ENCODE measurements around the gene SIL1.

Gene SIL1

GRCh38 chr5:139049780-139050179, 148.4 kb downstream of the SIL1 start:
- POLR2A ChIA-PET (ENCODE audit: low non-redundant PET): no interaction called here
- CTCF ChIA-PET: interaction anchor here (0.7 kb wide), 1 partner anchor 27 kb away, joined by 3 read pairs; no protein-coding TSS in a partner anchor
- no peak for TF ChIP-seq CTCF (conservative IDR thresholded peaks at IDR 0.05; ENCODE audit: low read depth)
- no peak overlapping the region for H3K27ac ChIP-seq
- DNase-seq (ENCODE audit: low spot score): no peak

- DNase-seq (ENCODE audit: low spot score): no peak
- POLR2A ChIA-PET (ENCODE audit: low non-redundant PET): no interaction called here
- CTCF ChIA-PET: no interaction called here
Measured at GRCh38 chr5:139046551-139046950, 151.6 kb downstream of the SIL1 start.

GRCh38 chr5:139043157-139043905, 154.8 kb downstream of the SIL1 start:
- no peak overlapping the region for H3K27ac ChIP-seq
- ChIA-PET POLR2A (ENCODE audit: low non-redundant PET) (interaction anchor here (0.5 kb wide), 1 partner anchor 244 kb away, joined by 3 read pairs; no protein-coding TSS in a partner anchor), CTCF (no interaction called here)
- DNase-seq (ENCODE audit: low spot score): no peak
- no peak for TF ChIP-seq CTCF (conservative IDR thresholded peaks at IDR 0.05; ENCODE audit: low read depth)

More at GRCh38 chr5:139046551-139046950, 151.6 kb downstream of the SIL1 start:
- no peak overlapping the region for H3K27ac ChIP-seq
- TF ChIP-seq CTCF (conservative IDR thresholded peaks at IDR 0.05; ENCODE audit: low read depth): no peak

GRCh38 chr5:139040081-139040480, 158.1 kb downstream of the SIL1 start:
- ChIA-PET POLR2A (ENCODE audit: low non-redundant PET) (no interaction called here), CTCF (interaction anchor here (0.7 kb wide), 1 partner anchor 42 kb away, joined by 4 read pairs; no protein-coding TSS in a partner anchor)
- TF ChIP-seq CTCF (conservative IDR thresholded peaks at IDR 0.05; ENCODE audit: low read depth): no peak
- H3K27ac ChIP-seq: no peak overlapping the region
- DNase-seq (ENCODE audit: low spot score): no peak

GRCh38 chr5:139038613-139039305, 159.4 kb downstream of the SIL1 start:
- no peak for DNase-seq (ENCODE audit: low spot score)
- CTCF ChIA-PET: interaction anchor here (0.6 to 0.7 kb wide), 4 partner anchors 29 to 629 kb away, joined by 3 to 5 read pairs (median 4); no protein-coding TSS in a partner anchor
- POLR2A ChIA-PET (ENCODE audit: low non-redundant PET): no interaction called here

More at GRCh38 chr5:139038613-139039305, 159.4 kb downstream of the SIL1 start:
- no peak for TF ChIP-seq CTCF (conservative IDR thresholded peaks at IDR 0.05; ENCODE audit: low read depth)
- H3K27ac ChIP-seq: no peak overlapping the region

All from RWPE1 (cell line).